K562 (cell line): ENCODE data around the gene RNF44. TPM values are rescaled to one million over a fixed set of nuclear protein-coding genes. Genes with fewer than 3 reads are reported as not detected.

Experiments used
- ATAC-seq: fragments of 200-7000 bp; cut with Tn5 transposase; 3 replicates; pipeline ENCODE4 v1.9.1; 2020; ENCODE audit warnings: moderate library complexity
- Bru-seq: library from RNA; stranded (reverse); fragments of 400-500 nt; gene quantifications from one replicate; lab custom pipeline; 2021; lab: Mats Ljungman, UMichigan
- BruChase-seq, 2 experiments: library from RNA; stranded (reverse); fragments of 400-500 nt; gene quantifications; one replicate each; lab custom pipeline; 2021; lab: Mats Ljungman, UMichigan
- BruUV-seq: library from RNA; stranded (reverse); fragments of 400-500 nt; replicated peaks from 2 replicates; lab custom pipeline; 2021; lab: Mats Ljungman, UMichigan
- CTCF ChIA-PET: fragments of 300-600 bp; formaldehyde crosslinking; extraction: SDS; loops from one replicate; lab custom pipeline; 2021; ENCODE audit warnings: low intra/inter-chr PET ratio; lab: Yijun Ruan, JAX
- POLR2A ChIA-PET: fragments of 300-600, 350-650 bp; sonication (Branson Sonifier 250); formaldehyde crosslinking; extraction: SDS; loops from one replicate; lab custom pipeline; 2021; ENCODE audit warnings: antibody characterized with exemption, inconsistent platforms; lab: Yijun Ruan, JAX
- DNase-seq, 4 experiments: peaks; one replicate each; pipeline versions ENCODE4 v3.0.0 to v3.0.0-alpha.2; 2011 to 2018; ENCODE audit warnings: low spot score in 3 of 4, mixed read lengths in 3 of 4; ENCODE audit errors: extremely low read depth in 1 of 4
- FAIRE-seq: peaks from 2 replicates; lab custom pipeline; 2011; peaks lifted over from hg19 to GRCh38; lab: Jason Lieb, UNC
- H2AFZ ChIP-seq: 2 replicates; pipeline ENCODE4 v1.6.0; 2011; ENCODE audit warnings: low read depth, low read length, control low read depth, inconsistent platforms
- H3K27ac ChIP-seq: fragments of 200-600 bp; 3 replicates; pipeline ENCODE4 v1.8.0; 2011; ENCODE audit warnings: low read depth, mild to moderate bottlenecking, control low read depth, inconsistent platforms, low read length, moderate library complexity, mixed read lengths; ENCODE audit errors: extremely low read depth
- H3K27me3 ChIP-seq, 2 experiments: fragments of 300-600 bp in 1 of 2; 2 replicates in 1 of 2; 3 replicates in 1 of 2; pipeline versions ENCODE4 v1.6.0 to v1.8.0; 2011; ENCODE audit warnings: inconsistent platforms in 2 of 2, low read length in 2 of 2, mild to moderate bottlenecking in 1 of 2, mixed read lengths in 1 of 2, moderate library complexity in 1 of 2; ENCODE audit not compliant: control insufficient read depth in 2 of 2, insufficient read depth in 2 of 2
- H3K36me3 ChIP-seq: fragments of 300-600 bp; 3 replicates; pipeline ENCODE4 v1.8.0; 2011; ENCODE audit warnings: mild to moderate bottlenecking, low read length, inconsistent platforms; ENCODE audit not compliant: control insufficient read depth, insufficient read depth
- H3K4me1 ChIP-seq, 2 experiments: fragments of 200-600 bp in 1 of 2; replicated peaks in 1 of 2; 2 replicates in 1 of 2; 3 replicates in 1 of 2; pipeline versions ENCODE4 v1.5.1 to v1.8.0; 2011; ENCODE audit warnings: inconsistent platforms in 2 of 2, low read length in 2 of 2, mild to moderate bottlenecking in 1 of 2, mixed read lengths in 1 of 2, moderate library complexity in 1 of 2; ENCODE audit not compliant: control insufficient read depth in 2 of 2, insufficient read depth in 2 of 2
- H3K4me2 ChIP-seq: 2 replicates; pipeline ENCODE4 v1.6.1; 2011; ENCODE audit warnings: low read length, control low read depth, inconsistent platforms, mixed read lengths; ENCODE audit not compliant: insufficient read depth
- H3K4me3 ChIP-seq: fragments of 200-600 bp; sonication (generic), shearing (Covaris generic); 2 replicates; pipeline ENCODE4 v1.5.1; 2016; ENCODE audit warnings: control low read depth, inconsistent platforms
- H3K79me2 ChIP-seq: fragments of 200-600 bp; 3 replicates; pipeline ENCODE4 v1.8.0; 2011; ENCODE audit warnings: low read length, inconsistent platforms; ENCODE audit not compliant: control insufficient read depth, insufficient read depth
- H3K9ac ChIP-seq, 2 experiments: 2 replicates each; pipeline versions ENCODE4 v1.6.0 to v1.6.1; 2011; ENCODE audit warnings: low read depth in 2 of 2, low read length in 2 of 2, control low read depth in 1 of 2, inconsistent platforms in 1 of 2, mild to moderate bottlenecking in 1 of 2, mixed read lengths in 1 of 2; ENCODE audit not compliant: insufficient read depth in 1 of 2
- H3K9me1 ChIP-seq: one replicate; pipeline ENCODE4 v1.6.0; 2011; ENCODE audit warnings: inconsistent platforms, mild to moderate bottlenecking, low read length, moderate library complexity; ENCODE audit not compliant: control insufficient read depth, insufficient read depth
- H3K9me3 ChIP-seq: replicated peaks from 2 replicates; pipeline ENCODE4 v1.5.1; 2011; ENCODE audit warnings: low read depth, low read length, inconsistent platforms; ENCODE audit not compliant: control insufficient read depth, insufficient read depth
- H4K20me1 ChIP-seq: replicated peaks from 2 replicates; pipeline ENCODE4 v1.6.1; 2011; ENCODE audit warnings: low read length, inconsistent platforms, mixed read lengths; ENCODE audit not compliant: control insufficient read depth, insufficient read depth
- EGR1 ChIP-seq: fragments of 450-650 bp; conservative IDR thresholded peaks from 2 replicates; pipeline ENCODE4 v1.6.1; 2017; ENCODE audit warnings: mild to moderate bottlenecking
- ETV1 ChIP-seq: fragments of 450-650 bp; conservative IDR thresholded peaks from 2 replicates; pipeline ENCODE4 v1.6.1; 2016; ENCODE audit warnings: missing genetic modification characterization, control low read depth, low read depth, missing compliant biosample characterization
- FOXJ2 ChIP-seq: fragments of 200-800 bp; sonication (Bioruptor generic); IDR thresholded peaks from 2 replicates; pipeline ENCODE4 v1.6.1; 2016; ENCODE audit warnings: missing genetic modification characterization, missing compliant biosample characterization
- GTF2E2 ChIP-seq: fragments of 200-800 bp; sonication (Bioruptor generic); IDR thresholded peaks from 2 replicates; pipeline ENCODE4 v1.6.1; 2016; ENCODE audit warnings: missing genetic modification characterization, missing compliant biosample characterization
- WGBS: fragments of 100-300 bp; shearing (Covaris generic); methylation state at CpG from one replicate; pipeline ENCODE4 v1.1.6; 2016; ENCODE audit warnings: low coverage, mixed read lengths; ENCODE audit not compliant: insufficient coverage; ENCODE audit errors: missing lambda C conversion rate; 5-methylcytosine and 5-hydroxymethylcytosine counted together
- in situ Hi-C: fragments of 300-500 bp; cut with MboI; formaldehyde crosslinking; loops from 4 replicates; pipeline ENCODE4 v1.15.0; 2018; ENCODE audit warnings: inconsistent platforms, mixed read lengths
- intact Hi-C: fragments of 100-400 bp; cut with micrococcal nuclease; formaldehyde crosslinking; loops from 2 replicates; pipeline ENCODE4 v1.14.2; 2022
- long read RNA-seq, 3 experiments: library from polyadenylated mRNA in 2 of 3; library from RNA in 1 of 3; unstranded in 2 of 3; stranded (forward) in 1 of 3; transcript quantifications; one replicate each; pipeline ENCODE4 v2.0.0, GENCODE V29; 2019 to 2022
- polyA minus RNA-seq, 3 experiments: library from RNA; depleted of rRNA, polyadenylated mRNA; stranded (reverse); fragments of >200 nt; gene quantifications; 2 replicates each; pipeline ENCODE4 v1.2.3, GENCODE V29; 2011
- polyA plus RNA-seq, 8 experiments: library from polyadenylated mRNA; depleted of rRNA in 4 of 8; stranded (reverse) in 5 of 8; unstranded in 3 of 8; fragments of >200 nt; fragmentation: Nextera tagmentation in 2 of 8; fragmentation: Illumina TruSeq in 1 of 8; extraction: Ambion mirVana in 2 of 8; extraction: Trizol in 1 of 8; gene quantifications; 2 replicates each; pipeline versions ENCODE4 v1.2.1 to v1.2.3, GENCODE V29; 2011 to 2014; ENCODE audit warnings: inconsistent platforms in 1 of 8, missing spikeins in 1 of 8
- total RNA-seq, 7 experiments: library from RNA; depleted of rRNA in 6 of 7; stranded (reverse); fragments of >200 nt in 6 of 7; fragmentation: Illumina TruSeq in 2 of 7; extraction: Trizol in 2 of 7; gene quantifications; 2 replicates each; pipeline versions ENCODE4 v1.2.1 to v1.2.3, GENCODE V29; 2011 to 2021; ENCODE audit warnings: low replicate concordance in 1 of 7
- TF ChIP-seq, protein P1 (sequence below): sonication (generic); formaldehyde crosslinking; IDR thresholded peaks from 2 replicates; pipeline ENCODE4 v1.8.1; 2023; ENCODE audit warnings: mild to moderate bottlenecking, missing genetic modification reagents, moderate library complexity
- TF ChIP-seq, protein P2 (sequence below): fragments of 250-450 bp; sonication (Bioruptor Pico); IDR thresholded peaks from 2 replicates; pipeline ENCODE4 v1.5.0; 2020; ENCODE audit warnings: mild to moderate bottlenecking

Gene RNF44
- total RNA-seq (2011; cell fraction: chromatin; rRNA removed; ENCODE audit: low replicate concordance): 109 and 250 TPM in 2 replicates
- 141 and 156 TPM in 2 replicates for total RNA-seq (2011; cell fraction: nucleolus; rRNA removed)
- total RNA-seq (2011; cell fraction: nucleoplasm; rRNA removed): 127 and 128 TPM in 2 replicates
- 14.8 and 19.7 TPM in 2 replicates for total RNA-seq (2014; rRNA removed)
- 4.8 and 5.1 TPM in 2 replicates for total RNA-seq (2014; rRNA removed; fragmentation: Illumina TruSeq; extraction: Trizol)
- total RNA-seq (2015; rRNA removed; fragmentation: Illumina TruSeq; extraction: Trizol): 7.2 and 7.5 TPM in 2 replicates
- total RNA-seq (2021): 64.0 and 82.6 TPM in 2 replicates
- 7.4 and 25.6 TPM in 2 replicates for polyA plus RNA-seq (2011; rRNA removed)
- polyA plus RNA-seq (2011; cell fraction: cytosol; rRNA removed): 9.9 and 13.1 TPM in 2 replicates
- polyA plus RNA-seq (2011; cell fraction: nucleus; rRNA removed): 196 and 219 TPM in 2 replicates
- 33.9 and 73.5 TPM in 2 replicates for polyA plus RNA-seq (2012)
- polyA plus RNA-seq (2014; fragmentation: Illumina TruSeq; extraction: Trizol): 20.5 and 39.3 TPM in 2 replicates
- polyA plus RNA-seq (2014; fragmentation: Nextera tagmentation; extraction: Ambion mirVana): 1 to 10 TPM; 1.6 to 2.5 TPM
- 40.1 and 51.0 TPM in 2 replicates for polyA plus RNA-seq (2014; rRNA removed)
- polyA minus RNA-seq (2011; rRNA and poly(A)+ RNA removed): 2.8 and 3.0 TPM in 2 replicates
- polyA minus RNA-seq (2011; cell fraction: cytosol; rRNA and poly(A)+ RNA removed): 17.2 and 25.7 TPM in 2 replicates
- 40.7 and 48.8 TPM in 2 replicates for polyA minus RNA-seq (2011; cell fraction: nucleus; rRNA and poly(A)+ RNA removed)
- percentile 80 among the genes with signal in this experiment for Bru-seq, nascent RNA
- percentile 71 among the genes with signal in this experiment for BruChase-seq, experiment 1, labeled RNA remaining after a 2-hour chase
- BruChase-seq, experiment 2, labeled RNA remaining after a 6-hour chase: percentile 76 among the genes with signal in this experiment
- long read RNA-seq, experiment 1, partial matches to known transcripts: 16 of 120 reads
- long read RNA-seq, experiment 1, other reads (novel, unspliced or antisense): 103 of 120 reads
- long read RNA-seq, experiment 2, full-length matches to known transcripts: 3 of 20 reads
- long read RNA-seq, experiment 2, partial matches to known transcripts: 1 of 20 reads
- long read RNA-seq, experiment 2, other reads (novel, unspliced or antisense): 16 of 20 reads
- long read RNA-seq, experiment 3, partial matches to known transcripts: 0 of 5 reads
- long read RNA-seq, experiment 3, other reads (novel, unspliced or antisense): 5 of 5 reads

DNA sequence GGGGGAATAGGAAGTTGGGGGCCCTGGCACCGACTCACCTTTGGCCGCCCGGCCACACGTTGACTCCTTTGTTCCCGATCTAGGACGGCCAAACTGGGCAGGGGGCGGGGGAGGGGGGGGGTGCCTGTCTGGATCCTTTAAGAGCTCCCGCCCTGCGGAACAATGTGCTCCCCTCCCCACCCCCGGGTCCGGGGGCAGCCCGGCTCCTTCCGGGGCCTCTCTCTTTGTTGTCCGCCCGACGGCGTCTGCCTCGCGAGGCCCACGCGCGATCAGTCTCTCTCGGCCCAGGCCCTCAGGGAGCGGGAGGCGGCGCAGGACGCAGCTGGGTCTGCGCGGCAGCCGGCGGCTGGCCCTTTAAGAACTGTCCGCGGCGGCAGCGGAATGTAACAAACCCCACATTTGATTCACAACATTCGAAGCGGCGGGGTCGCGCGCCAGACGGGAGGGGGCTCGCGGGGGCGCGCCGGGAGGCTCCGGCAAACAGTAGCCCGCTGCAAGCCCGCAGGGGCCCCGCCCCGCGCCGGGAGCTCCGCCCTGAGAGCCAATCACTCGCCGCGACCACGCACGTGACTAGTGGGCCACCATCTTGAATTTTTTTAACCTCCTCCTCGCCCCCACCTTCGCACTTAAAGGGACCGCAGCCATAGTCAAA lies at the start of gene RNF44:
RNF44 (minus strand) TSS at position 501 of the 652 bp plus-strand sequence. CDS start 4,930 bp downstream, outside the sequence.
- under 1% methylated on average over 32 of the region's 63 CpGs for WGBS
- no peak for FAIRE-seq
- TF ChIP-seq, protein P1, sequence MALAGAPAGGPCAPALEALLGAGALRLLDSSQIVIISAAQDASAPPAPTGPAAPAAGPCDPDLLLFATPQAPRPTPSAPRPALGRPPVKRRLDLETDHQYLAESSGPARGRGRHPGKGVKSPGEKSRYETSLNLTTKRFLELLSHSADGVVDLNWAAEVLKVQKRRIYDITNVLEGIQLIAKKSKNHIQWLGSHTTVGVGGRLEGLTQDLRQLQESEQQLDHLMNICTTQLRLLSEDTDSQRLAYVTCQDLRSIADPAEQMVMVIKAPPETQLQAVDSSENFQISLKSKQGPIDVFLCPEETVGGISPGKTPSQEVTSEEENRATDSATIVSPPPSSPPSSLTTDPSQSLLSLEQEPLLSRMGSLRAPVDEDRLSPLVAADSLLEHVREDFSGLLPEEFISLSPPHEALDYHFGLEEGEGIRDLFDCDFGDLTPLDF (CRISPR knock-in tag): peak; percentile 52; the same call in 1 of the 2 replicates
- TF ChIP-seq, protein P2, sequence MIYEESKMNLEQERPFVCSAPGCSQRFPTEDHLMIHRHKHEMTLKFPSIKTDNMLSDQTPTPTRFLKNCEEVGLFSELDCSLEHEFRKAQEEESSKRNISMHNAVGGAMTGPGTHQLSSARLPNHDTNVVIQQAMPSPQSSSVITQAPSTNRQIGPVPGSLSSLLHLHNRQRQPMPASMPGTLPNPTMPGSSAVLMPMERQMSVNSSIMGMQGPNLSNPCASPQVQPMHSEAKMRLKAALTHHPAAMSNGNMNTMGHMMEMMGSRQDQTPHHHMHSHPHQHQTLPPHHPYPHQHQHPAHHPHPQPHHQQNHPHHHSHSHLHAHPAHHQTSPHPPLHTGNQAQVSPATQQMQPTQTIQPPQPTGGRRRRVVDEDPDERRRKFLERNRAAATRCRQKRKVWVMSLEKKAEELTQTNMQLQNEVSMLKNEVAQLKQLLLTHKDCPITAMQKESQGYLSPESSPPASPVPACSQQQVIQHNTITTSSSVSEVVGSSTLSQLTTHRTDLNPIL: no peak
- peak; percentile 66; the same call in 1 of the 2 replicates for TF ChIP-seq EGR1
- no peak for TF ChIP-seq FOXJ2 (tag)
- peak; percentile 88; the same call in 1 of the 2 replicates for TF ChIP-seq GTF2E2 (tag)
- TF ChIP-seq ETV1 (tag): 0 out of 2 replicates have a peak, but pooled peaks have one; percentile 4

More for the DNA sequence above, at the start of gene RNF44:
- POLR2A ChIA-PET: interaction anchor here (0.5 to 4.8 kb wide), 19 partner anchors 8 to 490 kb away, joined by 3 to 39 read pairs (median 4); partner anchors contain the start of genes FAF2 and TSPAN17
- in situ Hi-C loops: no loop called here
- peaks cover 26% of the 10 kb centered on the region; the same call in 1 of the 2 replicates for H4K20me1 ChIP-seq
- H3K79me2 ChIP-seq: peaks cover 43% of the 10 kb centered on the region
- peak; percentile 76 for ATAC-seq
- H3K4me1 ChIP-seq: peaks cover 52 to 64% of the 10 kb centered on the region in 2 experiments
- peaks cover 32% of the 10 kb centered on the region; the same call in 2 of the 3 replicates for H3K36me3 ChIP-seq
- H3K9me1 ChIP-seq: peaks cover 4% of the 10 kb centered on the region
- no peaks in the 10 kb centered on the region for H3K27me3 ChIP-seq
- H3K9me3 ChIP-seq: no peaks in the 10 kb centered on the region
- H3K27ac ChIP-seq: peak within 1 kb of the TSS; percentile 98
- CTCF ChIA-PET: no interaction called here
- intact Hi-C loops: loop anchor here (2.0 kb wide), 1 partner anchor 88 kb away; the partner anchor contains the start of gene FAF2
- DNase-seq: peak; percentile 89 to 98 (median 93)
- peak within 1 kb of the TSS; percentile 98 for H2AFZ ChIP-seq
- peak within 1 kb of the TSS; percentile 99 for H3K4me2 ChIP-seq
- BruUV-seq: no TSS peak
- H3K4me3 ChIP-seq: peak within 1 kb of the TSS; percentile 91
- peak within 1 kb of the TSS; percentile 95 to 96 for H3K9ac ChIP-seq
